ENCODE measurements around the gene NIPAL1.

NIPAL1 gene

GRCh38 chr4:48085821-48086589 is 69.4 kb downstream of the NIPAL1 start:
- no peak overlapping the region for H3K4me3 Mint-ChIP-seq
- H3K4me1 Mint-ChIP-seq: no peaks in the 10 kb centered on the region
- no peak overlapping the region for H3K27ac Mint-ChIP-seq
- H3K36me3 Mint-ChIP-seq: no peaks in the 10 kb centered on the region
- DNase-seq (ENCODE audit: low spot score in 2 of 2) (no peak), ATAC-seq (ENCODE audit: low read depth) (no peak)
- no peaks in the 10 kb centered on the region for H3K27me3 Mint-ChIP-seq
- H3K9me3 Mint-ChIP-seq: no peaks in the 10 kb centered on the region

All from memory B cell (primary cell).